K562 (cell line): Measurements from ENCODE around the gene HPD. TPM values are rescaled to one million over a fixed set of nuclear protein-coding genes. Genes with fewer than 3 reads are reported as not detected.

Experiments
- CEBPG ChIP-seq, 3 experiments: fragments of 200-800 bp in 1 of 3; sonication (Bioruptor generic) in 1 of 3; sonication (generic) in 1 of 3; formaldehyde crosslinking in 1 of 3; IDR thresholded peaks in 2 of 3; conservative IDR thresholded peaks in 1 of 3; 2 replicates each; pipeline versions ENCODE4 v1.6.1 to v1.8.0; 2016 to 2022; ENCODE audit warnings: missing compliant biosample characterization in 2 of 3, missing genetic modification characterization in 2 of 3, mild to moderate bottlenecking in 1 of 3, missing genetic modification reagents in 1 of 3
- NELFE ChIP-seq: IDR thresholded peaks from 2 replicates; pipeline ENCODE4 v1.6.1; 2011; ENCODE audit warnings: mild to moderate bottlenecking; ENCODE audit not compliant: insufficient read depth, insufficient read length
- OTX1 ChIP-seq: fragments of 450-650 bp; formaldehyde crosslinking; IDR thresholded peaks from 2 replicates; pipeline ENCODE4 v1.4.0; 2022; ENCODE audit warnings: mild to moderate bottlenecking
- PHF8 ChIP-seq: fragments of 200-600 bp; sonication (generic); IDR thresholded peaks from 2 replicates; pipeline ENCODE4 v1.6.1; 2012; ENCODE audit warnings: mixed run types, mild to moderate bottlenecking, inconsistent platforms, low read length, moderate library complexity, borderline replicate concordance
- PTRF ChIP-seq: fragments of 450-650 bp; IDR thresholded peaks from 2 replicates; pipeline ENCODE4 v1.6.1; 2016; ENCODE audit warnings: mild to moderate bottlenecking, missing genetic modification characterization, missing compliant biosample characterization
- SP2 ChIP-seq: IDR thresholded peaks from 2 replicates; pipeline ENCODE4 v1.6.1; 2011; ENCODE audit warnings: mild to moderate bottlenecking, low read depth, low read length, moderate library complexity; ENCODE audit not compliant: poor library complexity, severe bottlenecking; ENCODE audit errors: extremely low read depth
- SPI1 ChIP-seq: IDR thresholded peaks from 2 replicates; pipeline ENCODE4 v1.6.1; 2011; ENCODE audit warnings: low read depth, low read length, control low read depth, borderline replicate concordance
- SUPT5H ChIP-seq: fragments of 450-650 bp; IDR thresholded peaks from 2 replicates; pipeline ENCODE4 v1.6.1; 2016
- ZNF316 ChIP-seq: fragments of 450-650 bp; IDR thresholded peaks from 2 replicates; pipeline ENCODE4 v1.6.1; 2016
- polyA plus RNA-seq, 8 experiments: library from polyadenylated mRNA; depleted of rRNA in 4 of 8; stranded (reverse) in 5 of 8; unstranded in 3 of 8; fragments of >200 nt; fragmentation: Nextera tagmentation in 2 of 8; fragmentation: Illumina TruSeq in 1 of 8; extraction: Ambion mirVana in 2 of 8; extraction: Trizol in 1 of 8; gene quantifications; 2 replicates each; pipeline versions ENCODE4 v1.2.1 to v1.2.3, GENCODE V29; 2011 to 2014; ENCODE audit warnings: inconsistent platforms in 1 of 8, missing spikeins in 1 of 8
- total RNA-seq, 7 experiments: library from RNA; depleted of rRNA in 6 of 7; stranded (reverse); fragments of >200 nt in 6 of 7; fragmentation: Illumina TruSeq in 2 of 7; extraction: Trizol in 2 of 7; gene quantifications; 2 replicates each; pipeline versions ENCODE4 v1.2.1 to v1.2.3, GENCODE V29; 2011 to 2021; ENCODE audit warnings: low replicate concordance in 1 of 7
- TF ChIP-seq, protein P1 (sequence below): fragments of 450-650 bp; IDR thresholded peaks from 2 replicates; pipeline ENCODE4 v1.6.1; 2017; ENCODE audit warnings: antibody characterized with exemption
- TF ChIP-seq, protein P2 (sequence below): fragments of 450-650 bp; IDR thresholded peaks from 2 replicates; pipeline ENCODE4 v1.6.1; 2016; ENCODE audit warnings: low read depth
- TF ChIP-seq, protein P3 (sequence below), 2 experiments: fragments of 200-800 bp in 1 of 2; sonication (Bioruptor generic) in 1 of 2; sonication (generic) in 1 of 2; formaldehyde crosslinking in 1 of 2; IDR thresholded peaks in 1 of 2; conservative IDR thresholded peaks in 1 of 2; 2 replicates each; pipeline versions ENCODE4 v1.5.0 to v1.6.1; 2016 to 2020; ENCODE audit warnings: missing compliant biosample characterization in 1 of 2, missing genetic modification characterization in 1 of 2, missing genetic modification reagents in 1 of 2
- TF ChIP-seq, protein P4 (sequence below): sonication (generic); formaldehyde crosslinking; IDR thresholded peaks from 2 replicates; pipeline ENCODE4 v1.9.0; 2022; ENCODE audit warnings: mild to moderate bottlenecking, missing genetic modification reagents

HPD gene
- total and polyA plus RNA-seq, 9 of the 15 experiments (the other 6 are each of a cell fraction or from before 2014, with no cell fraction given): 0.06 to 0.29 (median 0.07) TPM; not detected in 4

DNA sequence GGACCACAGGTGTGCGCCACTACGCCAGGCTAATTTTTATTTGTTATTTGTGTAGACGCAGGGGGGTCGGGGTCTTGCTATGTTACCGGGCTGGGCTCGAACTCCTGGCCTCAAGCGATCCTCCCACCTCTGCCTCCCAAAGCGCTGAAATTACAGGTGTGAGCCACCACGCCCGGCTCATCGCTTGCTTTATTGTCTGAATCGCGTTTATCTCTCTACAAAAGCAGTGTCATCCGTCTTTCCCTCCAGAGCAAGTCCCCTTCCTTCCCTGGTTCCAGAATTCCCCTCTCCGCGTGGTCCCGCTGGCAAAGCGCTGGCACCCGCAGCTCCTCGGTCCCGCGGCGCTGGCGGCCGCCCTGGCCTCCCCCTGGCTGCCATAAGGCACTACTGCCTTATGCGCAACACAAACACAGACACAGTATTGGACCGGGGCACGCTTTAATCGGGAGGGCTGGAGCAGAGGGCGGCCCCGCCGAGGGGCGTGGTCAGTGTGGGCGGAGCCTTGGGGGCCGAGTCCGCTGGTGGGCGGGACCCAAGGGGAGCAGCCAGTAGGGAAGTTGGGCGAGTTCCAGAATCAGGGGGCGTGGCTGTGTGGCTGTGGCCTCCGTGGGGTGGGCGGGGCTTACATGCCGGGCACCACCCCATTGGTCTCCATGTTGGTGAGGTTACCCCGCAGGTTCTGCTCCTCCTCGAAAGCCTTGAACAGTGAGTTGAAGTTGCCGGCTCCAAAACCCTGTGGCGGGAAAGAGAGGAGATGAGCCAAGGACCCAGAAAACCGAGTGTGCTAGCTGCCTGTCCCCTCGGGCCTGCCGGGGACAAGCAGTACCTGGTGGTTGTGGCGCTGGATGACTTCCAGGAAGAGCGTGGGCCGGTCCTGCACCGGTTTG lies 19.3 kb downstream of the HPD start (continued):
- TF ChIP-seq, protein P1, sequence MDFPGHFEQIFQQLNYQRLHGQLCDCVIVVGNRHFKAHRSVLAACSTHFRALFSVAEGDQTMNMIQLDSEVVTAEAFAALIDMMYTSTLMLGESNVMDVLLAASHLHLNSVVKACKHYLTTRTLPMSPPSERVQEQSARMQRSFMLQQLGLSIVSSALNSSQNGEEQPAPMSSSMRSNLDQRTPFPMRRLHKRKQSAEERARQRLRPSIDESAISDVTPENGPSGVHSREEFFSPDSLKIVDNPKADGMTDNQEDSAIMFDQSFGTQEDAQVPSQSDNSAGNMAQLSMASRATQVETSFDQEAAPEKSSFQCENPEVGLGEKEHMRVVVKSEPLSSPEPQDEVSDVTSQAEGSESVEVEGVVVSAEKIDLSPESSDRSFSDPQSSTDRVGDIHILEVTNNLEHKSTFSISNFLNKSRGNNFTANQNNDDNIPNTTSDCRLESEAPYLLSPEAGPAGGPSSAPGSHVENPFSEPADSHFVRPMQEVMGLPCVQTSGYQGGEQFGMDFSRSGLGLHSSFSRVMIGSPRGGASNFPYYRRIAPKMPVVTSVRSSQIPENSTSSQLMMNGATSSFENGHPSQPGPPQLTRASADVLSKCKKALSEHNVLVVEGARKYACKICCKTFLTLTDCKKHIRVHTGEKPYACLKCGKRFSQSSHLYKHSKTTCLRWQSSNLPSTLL: no peak
- no peak for TF ChIP-seq ZNF316
- peak; percentile 42; the same call in 1 of the 2 replicates for TF ChIP-seq SPI1
- TF ChIP-seq, protein P2, sequence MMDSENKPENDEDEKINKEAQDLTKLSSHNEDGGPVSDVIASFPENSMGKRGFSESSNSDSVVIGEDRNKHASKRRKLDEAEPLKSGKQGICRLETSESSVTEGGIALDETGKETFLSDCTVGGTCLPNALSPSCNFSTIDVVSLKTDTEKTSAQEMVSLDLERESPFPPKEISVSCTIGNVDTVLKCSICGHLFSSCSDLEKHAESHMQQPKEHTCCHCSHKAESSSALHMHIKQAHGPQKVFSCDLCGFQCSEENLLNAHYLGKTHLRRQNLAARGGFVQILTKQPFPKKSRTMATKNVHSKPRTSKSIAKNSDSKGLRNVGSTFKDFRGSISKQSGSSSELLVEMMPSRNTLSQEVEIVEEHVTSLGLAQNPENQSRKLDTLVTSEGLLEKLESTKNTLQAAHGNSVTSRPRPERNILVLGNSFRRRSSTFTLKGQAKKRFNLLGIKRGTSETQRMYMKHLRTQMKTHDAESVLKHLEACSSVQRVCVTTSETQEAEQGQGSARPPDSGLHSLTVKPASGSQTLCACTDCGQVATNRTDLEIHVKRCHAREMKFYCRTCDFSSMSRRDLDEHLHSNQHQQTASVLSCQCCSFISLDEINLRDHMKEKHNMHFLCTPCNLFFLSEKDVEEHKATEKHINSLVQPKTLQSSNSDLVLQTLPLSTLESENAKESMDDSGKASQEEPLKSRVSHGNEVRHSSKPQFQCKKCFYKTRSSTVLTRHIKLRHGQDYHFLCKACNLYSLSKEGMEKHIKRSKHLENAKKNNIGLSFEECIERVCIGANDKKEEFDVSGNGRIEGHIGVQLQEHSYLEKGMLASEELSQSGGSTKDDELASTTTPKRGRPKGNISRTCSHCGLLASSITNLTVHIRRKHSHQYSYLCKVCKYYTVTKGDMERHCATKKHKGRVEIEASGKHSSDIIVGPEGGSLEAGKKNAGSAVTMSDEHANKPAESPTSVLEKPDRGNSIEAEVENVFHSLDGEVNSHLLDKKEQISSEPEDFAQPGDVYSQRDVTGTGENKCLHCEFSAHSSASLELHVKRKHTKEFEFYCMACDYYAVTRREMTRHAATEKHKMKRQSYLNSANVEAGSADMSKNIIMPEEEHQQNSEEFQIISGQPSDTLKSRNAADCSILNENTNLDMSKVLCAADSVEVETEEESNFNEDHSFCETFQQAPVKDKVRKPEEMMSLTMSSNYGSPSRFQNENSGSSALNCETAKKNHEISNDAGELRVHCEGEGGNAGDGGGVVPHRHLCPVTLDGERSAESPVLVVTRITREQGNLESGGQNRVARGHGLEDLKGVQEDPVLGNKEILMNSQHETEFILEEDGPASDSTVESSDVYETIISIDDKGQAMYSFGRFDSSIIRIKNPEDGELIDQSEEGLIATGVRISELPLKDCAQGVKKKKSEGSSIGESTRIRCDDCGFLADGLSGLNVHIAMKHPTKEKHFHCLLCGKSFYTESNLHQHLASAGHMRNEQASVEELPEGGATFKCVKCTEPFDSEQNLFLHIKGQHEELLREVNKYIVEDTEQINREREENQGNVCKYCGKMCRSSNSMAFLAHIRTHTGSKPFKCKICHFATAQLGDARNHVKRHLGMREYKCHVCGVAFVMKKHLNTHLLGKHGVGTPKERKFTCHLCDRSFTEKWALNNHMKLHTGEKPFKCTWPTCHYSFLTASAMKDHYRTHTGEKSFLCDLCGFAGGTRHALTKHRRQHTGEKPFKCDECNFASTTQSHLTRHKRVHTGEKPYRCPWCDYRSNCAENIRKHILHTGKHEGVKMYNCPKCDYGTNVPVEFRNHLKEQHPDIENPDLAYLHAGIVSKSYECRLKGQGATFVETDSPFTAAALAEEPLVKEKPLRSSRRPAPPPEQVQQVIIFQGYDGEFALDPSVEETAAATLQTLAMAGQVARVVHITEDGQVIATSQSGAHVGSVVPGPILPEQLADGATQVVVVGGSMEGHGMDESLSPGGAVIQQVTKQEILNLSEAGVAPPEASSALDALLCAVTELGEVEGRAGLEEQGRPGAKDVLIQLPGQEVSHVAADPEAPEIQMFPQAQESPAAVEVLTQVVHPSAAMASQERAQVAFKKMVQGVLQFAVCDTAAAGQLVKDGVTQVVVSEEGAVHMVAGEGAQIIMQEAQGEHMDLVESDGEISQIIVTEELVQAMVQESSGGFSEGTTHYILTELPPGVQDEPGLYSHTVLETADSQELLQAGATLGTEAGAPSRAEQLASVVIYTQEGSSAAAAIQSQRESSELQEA: no peak
- TF ChIP-seq NELFE: no peak
- TF ChIP-seq PHF8: peak; percentile 86; the same call in 1 of the 2 replicates
- TF ChIP-seq SP2: no peak
- no peak for TF ChIP-seq PTRF
- no peak for TF ChIP-seq OTX1 (CRISPR knock-in tag)
- TF ChIP-seq, protein P3, sequence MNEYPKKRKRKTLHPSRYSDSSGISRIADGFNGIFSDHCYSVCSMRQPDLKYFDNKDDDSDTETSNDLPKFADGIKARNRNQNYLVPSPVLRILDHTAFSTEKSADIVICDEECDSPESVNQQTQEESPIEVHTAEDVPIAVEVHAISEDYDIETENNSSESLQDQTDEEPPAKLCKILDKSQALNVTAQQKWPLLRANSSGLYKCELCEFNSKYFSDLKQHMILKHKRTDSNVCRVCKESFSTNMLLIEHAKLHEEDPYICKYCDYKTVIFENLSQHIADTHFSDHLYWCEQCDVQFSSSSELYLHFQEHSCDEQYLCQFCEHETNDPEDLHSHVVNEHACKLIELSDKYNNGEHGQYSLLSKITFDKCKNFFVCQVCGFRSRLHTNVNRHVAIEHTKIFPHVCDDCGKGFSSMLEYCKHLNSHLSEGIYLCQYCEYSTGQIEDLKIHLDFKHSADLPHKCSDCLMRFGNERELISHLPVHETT (CRISPR knock-in tag; conservative IDR thresholded peaks at IDR 0.05 in 1 of 2, IDR thresholded peaks at IDR 0.05 in 1 of 2): no peak
- TF ChIP-seq, protein P4, sequence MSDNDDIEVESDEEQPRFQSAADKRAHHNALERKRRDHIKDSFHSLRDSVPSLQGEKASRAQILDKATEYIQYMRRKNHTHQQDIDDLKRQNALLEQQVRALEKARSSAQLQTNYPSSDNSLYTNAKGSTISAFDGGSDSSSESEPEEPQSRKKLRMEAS (CRISPR knock-in tag): peak; percentile 73
- TF ChIP-seq CEBPG (CRISPR knock-in tag; IDR thresholded peaks at IDR 0.05): no peak
- no peak for TF ChIP-seq CEBPG (tag; conservative IDR thresholded peaks at IDR 0.05 in 1 of 2, IDR thresholded peaks at IDR 0.05 in 1 of 2)
- TF ChIP-seq SUPT5H: peak; percentile 83
